ENCODE data around the gene SLC7A9.

DNA sequence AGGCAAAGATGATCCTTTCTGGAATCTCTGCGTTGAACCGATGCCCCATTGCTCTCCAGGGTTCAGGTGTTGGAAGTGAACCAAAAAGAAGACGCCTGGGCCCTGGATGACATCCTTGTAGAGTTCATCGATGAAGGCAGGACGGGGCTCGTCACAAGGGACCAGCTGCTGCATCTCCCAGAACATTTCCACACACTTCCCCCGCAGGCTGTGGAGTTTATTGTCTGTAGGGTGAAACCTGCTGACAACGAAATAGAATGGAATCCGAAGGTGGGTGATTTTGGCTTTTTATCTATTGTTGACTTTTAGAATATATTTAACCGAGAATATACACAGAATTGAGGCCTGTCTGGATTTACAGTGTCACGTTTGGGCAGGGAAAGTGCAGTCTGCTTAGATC, 58.4 kb downstream of the SLC7A9 start:
- TF ChIP-seq, protein P1, sequence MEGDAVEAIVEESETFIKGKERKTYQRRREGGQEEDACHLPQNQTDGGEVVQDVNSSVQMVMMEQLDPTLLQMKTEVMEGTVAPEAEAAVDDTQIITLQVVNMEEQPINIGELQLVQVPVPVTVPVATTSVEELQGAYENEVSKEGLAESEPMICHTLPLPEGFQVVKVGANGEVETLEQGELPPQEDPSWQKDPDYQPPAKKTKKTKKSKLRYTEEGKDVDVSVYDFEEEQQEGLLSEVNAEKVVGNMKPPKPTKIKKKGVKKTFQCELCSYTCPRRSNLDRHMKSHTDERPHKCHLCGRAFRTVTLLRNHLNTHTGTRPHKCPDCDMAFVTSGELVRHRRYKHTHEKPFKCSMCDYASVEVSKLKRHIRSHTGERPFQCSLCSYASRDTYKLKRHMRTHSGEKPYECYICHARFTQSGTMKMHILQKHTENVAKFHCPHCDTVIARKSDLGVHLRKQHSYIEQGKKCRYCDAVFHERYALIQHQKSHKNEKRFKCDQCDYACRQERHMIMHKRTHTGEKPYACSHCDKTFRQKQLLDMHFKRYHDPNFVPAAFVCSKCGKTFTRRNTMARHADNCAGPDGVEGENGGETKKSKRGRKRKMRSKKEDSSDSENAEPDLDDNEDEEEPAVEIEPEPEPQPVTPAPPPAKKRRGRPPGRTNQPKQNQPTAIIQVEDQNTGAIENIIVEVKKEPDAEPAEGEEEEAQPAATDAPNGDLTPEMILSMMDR (IDR thresholded peaks at IDR 0.05) = no peak
- no peak for TF ChIP-seq POLR2AphosphoS5 (IDR thresholded peaks at IDR 0.05)

Measured in esophagus muscularis mucosa (tissue), 3 donors.